ENCODE results near the gene ACOT11.

Gene ACOT11

GRCh38 chr1:54574158-54574778 lies 26.2 kb downstream of the ACOT11 start:
- no peak for TF ChIP-seq TARDBP (IDR thresholded peaks at IDR 0.05)
- TF ChIP-seq SUZ12 (IDR thresholded peaks at IDR 0.05) = no peak
- no peak for TF ChIP-seq FOXM1 (IDR thresholded peaks at IDR 0.05; ENCODE audit: borderline replicate concordance)
- no peak for TF ChIP-seq CTBP1 (IDR thresholded peaks at IDR 0.05; ENCODE audit: borderline replicate concordance)
- TF ChIP-seq ZNF384 (IDR thresholded peaks at IDR 0.05) = no peak
- no peak for TF ChIP-seq SP1 (IDR thresholded peaks at IDR 0.05)
- no peak for TF ChIP-seq LEF1 (IDR thresholded peaks at IDR 0.05; ENCODE audit: borderline replicate concordance)
- TF ChIP-seq PKNOX1 (IDR thresholded peaks at IDR 0.05) = no peak
- ChIA-PET CTCF (no interaction called here), POLR2A (no interaction called here)
- no peak for DNase-seq (ENCODE audit: extremely low spot score)

GRCh38 chr1:54575161-54575560 lies 27.1 kb downstream of the ACOT11 start:
- ChIA-PET POLR2A (no interaction called here), CTCF (no interaction called here)
- DNase-seq (ENCODE audit: extremely low spot score) = no peak
- TF ChIP-seq FOXM1 (IDR thresholded peaks at IDR 0.05; ENCODE audit: borderline replicate concordance) (no peak), FOXA1 (IDR thresholded peaks at IDR 0.05) (no peak), SUZ12 (IDR thresholded peaks at IDR 0.05) (no peak), ELF4 (IDR thresholded peaks at IDR 0.05) (no peak), ARNT (IDR thresholded peaks at IDR 0.05) (no peak), FOXK2 (IDR thresholded peaks at IDR 0.05) (no peak), ZNF384 (IDR thresholded peaks at IDR 0.05) (no peak), NFRKB (IDR thresholded peaks at IDR 0.05) (no peak), PKNOX1 (IDR thresholded peaks at IDR 0.05) (no peak), TARDBP (IDR thresholded peaks at IDR 0.05) (no peak), BHLHE40 (IDR thresholded peaks at IDR 0.05; ENCODE audit: borderline replicate concordance) (no peak), LEF1 (IDR thresholded peaks at IDR 0.05; ENCODE audit: borderline replicate concordance) (no peak), L3MBTL2 (conservative IDR thresholded peaks at IDR 0.05) (no peak), HDGF (IDR thresholded peaks at IDR 0.05; ENCODE audit: borderline replicate concordance) (no peak), SP1 (IDR thresholded peaks at IDR 0.05) (no peak), CTBP1 (IDR thresholded peaks at IDR 0.05; ENCODE audit: borderline replicate concordance) (no peak)

- TF ChIP-seq FOXM1 (IDR thresholded peaks at IDR 0.05; ENCODE audit: borderline replicate concordance) = no peak
- no peak for TF ChIP-seq BHLHE40 (IDR thresholded peaks at IDR 0.05; ENCODE audit: borderline replicate concordance)
- TF ChIP-seq PKNOX1 (IDR thresholded peaks at IDR 0.05) = peak; percentile 48; the same call in 1 of the 2 replicates
- TF ChIP-seq FOXA1 (IDR thresholded peaks at IDR 0.05) = no peak
- CTCF ChIA-PET = no interaction called here
- POLR2A ChIA-PET = no interaction called here
- no peak for DNase-seq (ENCODE audit: extremely low spot score)
These were observed 27.7 kb downstream of the ACOT11 start for GRCh38 chr1:54575605-54576290.

GRCh38 chr1:54577612-54578011 lies 29.6 kb downstream of the ACOT11 start:
- no peak for DNase-seq (ENCODE audit: extremely low spot score)
- POLR2A ChIA-PET = no interaction called here
- TF ChIP-seq FOXM1 (IDR thresholded peaks at IDR 0.05; ENCODE audit: borderline replicate concordance) (no peak), PKNOX1 (IDR thresholded peaks at IDR 0.05) (no peak), ARNT (IDR thresholded peaks at IDR 0.05) (no peak), LEF1 (IDR thresholded peaks at IDR 0.05; ENCODE audit: borderline replicate concordance) (no peak)
- CTCF ChIA-PET = no interaction called here

- DNase-seq (ENCODE audit: extremely low spot score) = no peak
- ChIA-PET CTCF (interaction anchor here (0.7 kb wide), 1 partner anchor 21 kb away, joined by 4 read pairs; no protein-coding TSS in a partner anchor), POLR2A (no interaction called here)
- TF ChIP-seq TARDBP (IDR thresholded peaks at IDR 0.05) (no peak), PKNOX1 (IDR thresholded peaks at IDR 0.05) (no peak), LEF1 (IDR thresholded peaks at IDR 0.05; ENCODE audit: borderline replicate concordance) (no peak), L3MBTL2 (conservative IDR thresholded peaks at IDR 0.05) (no peak), FOXM1 (IDR thresholded peaks at IDR 0.05; ENCODE audit: borderline replicate concordance) (no peak), FOXA1 (IDR thresholded peaks at IDR 0.05) (no peak), CTBP1 (IDR thresholded peaks at IDR 0.05; ENCODE audit: borderline replicate concordance) (no peak), NFRKB (IDR thresholded peaks at IDR 0.05) (no peak), FOXK2 (IDR thresholded peaks at IDR 0.05) (no peak), BHLHE40 (IDR thresholded peaks at IDR 0.05; ENCODE audit: borderline replicate concordance) (no peak), ZNF384 (IDR thresholded peaks at IDR 0.05) (no peak), HDGF (IDR thresholded peaks at IDR 0.05; ENCODE audit: borderline replicate concordance) (no peak), ELF4 (IDR thresholded peaks at IDR 0.05) (no peak), SP1 (IDR thresholded peaks at IDR 0.05) (no peak), ARNT (IDR thresholded peaks at IDR 0.05) (no peak), SUZ12 (IDR thresholded peaks at IDR 0.05) (no peak)
These were observed 31.3 kb downstream of the ACOT11 start for GRCh38 chr1:54579337-54579781.

Measured in HEK293T (cell line).